Umbilical cord (tissue), 2 donors: ENCODE data around the gene RBL1. TPM values are rescaled to one million over a fixed set of nuclear protein-coding genes. Genes with fewer than 3 reads are reported as not detected.

Source experiments
- DNase-seq: peaks from one replicate; pipeline ENCODE4 v3.0.0-alpha.2; 2015; ENCODE audit warnings: low spot score
- total RNA-seq: library from RNA; depleted of rRNA; stranded (reverse); fragments of >200 nt; gene quantifications from one replicate; pipeline ENCODE4 v1.2.3, GENCODE V29; 2014; ENCODE audit warnings: low replicate concordance; ENCODE audit not compliant: insufficient read depth

RBL1 gene
- total RNA-seq, 1 donor from 2014 or later = 12.3 TPM

GRCh38 chr20:36950414-36951197 lies 145.2 kb downstream of the RBL1 start:
- peak; percentile 5 for DNase-seq

Other genes with a start within 250 kb of the RBL1 start
- gene TLDC2, start 219.9 kb downstream of the RBL1 start, total RNA-seq = 3.9 TPM
- gene SAMHD1, start 144.3 kb downstream of the RBL1 start, total RNA-seq = 75.8 TPM
- 156 TPM for gene RPN2, start 83.3 kb upstream of the RBL1 start, total RNA-seq
- gene MROH8, start 83.6 kb upstream of the RBL1 start, total RNA-seq = 2.4 TPM
- gene GHRH, start 165.8 kb upstream of the RBL1 start, total RNA-seq = not detected
- 27.7 TPM for gene MANBAL, start 193.7 kb upstream of the RBL1 start, total RNA-seq